GM18508 (cell line): Measurements from ENCODE around the gene SECISBP2.
"Not testable (repeated sequence)": the region's sequence is repeated elsewhere in the genome, so short reads cannot be mapped to it uniquely, and the experiment has no call there.

Experiments
- ATAC-seq: cut with Tn5 transposase; IDR thresholded peaks from one replicate; pipeline ENCODE4 v1.9.1; 2021; ENCODE audit warnings: moderate number of reproducible peaks; ENCODE audit not compliant: insufficient read depth, unreplicated experiment

The SECISBP2 gene

DNA sequence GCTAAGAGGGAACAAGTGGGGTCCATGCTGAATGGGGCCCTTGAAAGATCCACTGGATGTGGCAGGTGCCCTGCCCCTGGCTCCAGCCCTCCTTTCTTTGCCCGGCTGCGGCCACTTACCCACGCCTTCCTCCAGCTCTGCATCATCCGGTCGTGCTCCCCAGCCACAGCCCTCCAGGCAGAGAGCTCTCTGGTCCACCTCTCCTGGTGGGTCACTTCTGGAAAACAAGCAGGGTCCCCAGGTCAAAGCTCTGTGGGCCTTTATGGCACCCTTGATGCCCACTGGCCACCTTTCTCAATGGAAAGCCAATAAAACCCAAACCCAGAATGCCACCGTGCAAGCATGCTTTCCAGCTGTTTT lies 45.0 kb downstream of the SECISBP2 start:
- no peak for ATAC-seq

GRCh38 chr9:89363921-89364665 lies 45.8 kb downstream of the SECISBP2 start:
- no peak for ATAC-seq

- ATAC-seq: no peak
These were observed 46.6 kb downstream of the SECISBP2 start for GRCh38 chr9:89364666-89365531.

DNA sequence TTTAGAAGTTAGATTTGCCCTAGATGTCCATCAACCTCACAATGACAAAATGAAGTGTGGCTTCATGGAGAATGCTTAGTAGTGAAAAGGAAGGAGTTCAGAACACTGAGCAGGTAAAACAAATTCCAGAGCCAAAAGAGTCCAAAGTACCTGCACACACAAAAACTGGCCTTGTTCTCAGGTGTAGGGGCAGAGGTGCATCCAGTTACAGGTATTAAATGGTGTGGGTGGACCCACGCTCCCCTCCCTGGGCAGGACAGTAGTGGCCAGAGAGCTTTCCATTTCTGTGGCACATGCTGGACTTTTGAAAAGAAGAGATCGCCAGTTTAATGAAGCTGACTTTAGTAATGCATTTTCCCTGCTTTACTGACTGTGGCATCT lies 47.2 kb downstream of the SECISBP2 start:
- ATAC-seq: no peak

GRCh38 chr9:89366711-89367110 lies 48.4 kb downstream of the SECISBP2 start:
- no peak for ATAC-seq

- no peak for ATAC-seq
These were observed 49.0 kb downstream of the SECISBP2 start for GRCh38 chr9:89367281-89367680.

DNA sequence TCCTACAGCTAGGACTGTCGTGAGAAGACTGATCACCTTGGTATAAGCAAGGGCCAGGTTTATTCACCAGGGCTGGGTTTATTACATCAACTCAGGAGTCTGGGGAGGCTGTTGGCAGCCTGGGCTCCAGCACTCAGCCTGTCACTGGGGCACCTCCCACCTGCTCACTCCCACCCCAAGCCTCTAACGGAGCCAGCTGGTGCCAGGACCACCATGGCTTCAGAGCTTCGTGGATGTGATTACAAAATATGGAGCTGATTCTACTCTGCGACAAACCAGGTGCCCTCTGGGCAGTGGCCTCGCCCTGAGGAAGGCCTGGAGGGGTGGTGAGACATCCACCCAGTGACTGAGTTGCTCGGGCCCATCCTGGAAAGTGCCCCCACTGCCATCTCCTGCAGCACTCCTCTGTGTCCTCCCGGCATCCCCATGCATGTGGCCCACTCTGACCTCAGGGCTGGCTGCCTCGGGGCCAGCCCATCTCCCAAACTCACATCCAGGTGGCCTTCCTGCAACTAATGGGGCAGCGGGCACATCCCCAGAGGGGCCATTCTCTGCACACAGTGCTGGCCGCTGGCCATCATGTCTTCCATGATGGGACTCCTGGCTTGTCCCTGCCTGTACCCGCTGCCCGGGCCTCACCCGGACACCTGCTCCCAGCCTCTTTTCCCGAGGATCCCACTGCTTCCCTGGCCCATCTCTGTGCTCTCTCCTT lies 49.6 kb downstream of the SECISBP2 start:
- ATAC-seq: no peak

DNA sequence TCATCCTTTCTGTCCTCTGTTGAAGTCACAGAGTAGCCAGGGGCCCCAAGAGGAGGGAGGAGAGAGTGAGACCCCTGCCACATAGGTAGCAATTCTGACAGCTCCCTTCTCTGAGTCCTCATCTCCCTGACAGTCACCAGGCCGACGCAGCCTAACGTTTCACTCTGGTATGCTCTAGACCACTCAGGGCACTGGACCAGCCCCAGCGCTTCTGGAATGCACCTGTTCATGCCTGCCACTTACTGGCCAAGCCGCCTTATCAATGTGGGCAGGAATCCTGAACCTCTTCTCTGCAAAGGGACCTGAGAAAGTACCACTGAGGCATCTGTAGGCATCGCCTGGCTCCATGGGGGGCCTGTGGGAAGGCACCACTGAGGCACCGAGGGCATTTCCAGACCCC lies 50.2 kb downstream of the SECISBP2 start:
- ATAC-seq: no peak

- no peak for ATAC-seq
These were observed 50.7 kb downstream of the SECISBP2 start for GRCh38 chr9:89368978-89369377.

GRCh38 chr9:89370593-89370992 lies 52.3 kb downstream of the SECISBP2 start:
- ATAC-seq: no peak

- not testable (repeated sequence) for ATAC-seq
These were observed 53.5 kb downstream of the SECISBP2 start for GRCh38 chr9:89371791-89372190.

GRCh38 chr9:89372230-89372816 lies 54.0 kb downstream of the SECISBP2 start:
- no peak for ATAC-seq

DNA sequence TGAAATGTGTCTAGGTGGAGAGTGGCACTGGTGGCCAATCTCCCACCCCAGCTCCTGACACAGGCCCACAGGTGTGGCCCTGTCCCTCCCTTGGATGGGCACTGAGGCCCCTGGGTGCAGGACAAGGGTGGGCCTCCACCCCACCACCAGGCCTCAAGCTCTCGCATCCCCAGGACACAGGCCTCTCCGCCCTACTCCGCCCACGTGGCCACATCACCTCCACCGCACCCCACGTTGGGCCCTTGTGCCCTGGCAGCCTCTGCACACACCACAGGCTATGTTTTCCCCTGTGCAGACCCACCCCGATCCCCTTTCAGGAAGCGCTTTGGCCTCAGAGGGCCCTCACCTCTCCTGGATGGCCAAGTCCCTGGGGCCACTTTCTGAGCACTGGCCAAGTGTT lies 54.7 kb downstream of the SECISBP2 start:
- no peak for ATAC-seq

DNA sequence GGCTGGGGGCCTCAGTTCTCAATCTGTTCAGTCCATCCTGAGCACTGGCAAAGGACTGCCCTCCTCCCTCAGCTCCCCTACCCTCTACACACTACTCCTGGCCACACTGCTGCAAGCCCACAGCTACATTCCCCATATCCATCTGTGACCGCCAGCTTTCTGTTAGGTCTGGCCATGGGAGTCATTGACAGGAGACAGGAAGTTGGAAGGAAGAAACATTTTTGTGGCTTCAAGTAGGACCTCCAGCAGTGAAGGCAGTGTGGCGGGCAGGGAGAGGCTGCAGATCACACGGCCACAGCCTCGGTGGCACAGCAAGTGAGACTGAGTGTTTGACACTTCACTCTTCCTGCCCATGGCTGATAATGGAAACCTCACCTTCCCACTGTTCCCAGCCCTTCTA lies 55.9 kb downstream of the SECISBP2 start:
- ATAC-seq: no peak

DNA sequence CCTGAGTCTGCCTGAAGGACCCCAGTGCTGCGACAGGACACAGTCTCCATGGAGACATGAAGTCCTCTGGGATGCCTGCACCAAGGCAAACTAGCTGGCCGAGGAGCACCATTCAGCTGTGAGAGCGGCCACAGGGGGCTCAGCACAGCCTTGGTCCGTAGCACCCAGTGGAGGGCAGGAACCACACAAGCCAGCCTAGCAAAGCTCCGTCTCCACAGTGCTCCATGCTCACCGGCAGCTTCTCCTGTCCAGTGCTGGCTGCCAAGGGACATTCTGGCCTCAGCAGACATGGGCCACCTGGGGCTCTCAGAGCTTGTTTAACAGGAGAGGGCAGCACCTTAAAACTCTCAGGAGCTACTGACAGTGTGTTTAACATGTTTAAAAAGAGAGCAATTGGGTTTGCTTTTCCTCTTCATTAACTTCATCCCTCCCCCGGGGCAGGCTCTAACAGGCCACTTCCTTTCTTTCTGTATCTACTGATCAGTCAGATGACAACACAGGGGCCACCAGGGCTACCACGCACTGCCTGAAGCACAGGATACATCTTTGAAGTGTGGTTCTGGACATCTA lies 57.0 kb downstream of the SECISBP2 start:
- no peak for ATAC-seq

DNA sequence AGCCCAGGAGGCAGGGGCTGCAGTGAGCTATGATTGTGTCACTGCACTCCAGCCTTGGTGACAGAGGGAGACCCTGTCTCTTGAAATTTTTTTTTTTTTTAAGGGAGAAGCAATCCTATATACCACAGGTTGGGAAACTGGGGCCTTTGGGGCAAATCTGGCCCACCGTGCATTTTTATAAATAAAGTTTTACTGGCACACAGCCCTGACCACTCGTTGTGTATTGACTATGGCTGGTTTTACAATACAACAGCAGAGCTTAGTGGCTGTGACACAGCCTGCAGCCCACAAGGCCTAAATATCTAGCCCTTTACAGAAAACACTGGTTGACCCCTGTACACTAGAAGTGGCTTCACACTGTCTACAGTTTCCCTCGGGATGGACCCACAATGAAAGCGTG lies 58.0 kb downstream of the SECISBP2 start:
- ATAC-seq: no peak

GRCh38 chr9:89376741-89377351 lies 58.5 kb downstream of the SECISBP2 start:
- no peak for ATAC-seq

- no peak for ATAC-seq
These were observed 59.1 kb downstream of the SECISBP2 start for GRCh38 chr9:89377411-89377810.

DNA sequence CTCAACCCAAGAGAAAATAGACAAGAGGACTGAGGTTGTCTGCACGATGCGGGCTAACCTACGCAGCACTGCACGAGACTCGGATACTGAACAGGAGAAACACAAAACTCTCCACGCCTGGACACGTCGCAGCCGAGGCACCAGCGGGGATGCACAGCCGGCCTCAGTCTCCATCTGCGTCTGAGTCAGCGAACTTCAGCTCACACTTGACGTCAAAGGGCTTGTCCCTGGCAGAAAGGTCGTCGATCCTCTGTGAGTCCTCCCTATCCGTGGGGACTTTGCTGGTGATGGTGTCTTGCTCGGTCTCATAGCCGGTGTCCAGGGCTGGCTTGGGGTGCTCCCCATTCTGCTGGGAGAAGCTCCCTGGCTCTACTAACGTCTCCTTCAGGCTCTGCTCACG lies 60.2 kb downstream of the SECISBP2 start:
- no peak for ATAC-seq

GRCh38 chr9:89379031-89379430 lies 60.7 kb downstream of the SECISBP2 start:
- ATAC-seq: no peak
